ENCODE data around the gene PUS1. TPM values are rescaled to one million over a fixed set of nuclear protein-coding genes. Genes with fewer than 3 reads are reported as not detected.

Gene PUS1
- polyA plus RNA-seq, 1 donor from 2014 or later = 14.3 TPM

DNA sequence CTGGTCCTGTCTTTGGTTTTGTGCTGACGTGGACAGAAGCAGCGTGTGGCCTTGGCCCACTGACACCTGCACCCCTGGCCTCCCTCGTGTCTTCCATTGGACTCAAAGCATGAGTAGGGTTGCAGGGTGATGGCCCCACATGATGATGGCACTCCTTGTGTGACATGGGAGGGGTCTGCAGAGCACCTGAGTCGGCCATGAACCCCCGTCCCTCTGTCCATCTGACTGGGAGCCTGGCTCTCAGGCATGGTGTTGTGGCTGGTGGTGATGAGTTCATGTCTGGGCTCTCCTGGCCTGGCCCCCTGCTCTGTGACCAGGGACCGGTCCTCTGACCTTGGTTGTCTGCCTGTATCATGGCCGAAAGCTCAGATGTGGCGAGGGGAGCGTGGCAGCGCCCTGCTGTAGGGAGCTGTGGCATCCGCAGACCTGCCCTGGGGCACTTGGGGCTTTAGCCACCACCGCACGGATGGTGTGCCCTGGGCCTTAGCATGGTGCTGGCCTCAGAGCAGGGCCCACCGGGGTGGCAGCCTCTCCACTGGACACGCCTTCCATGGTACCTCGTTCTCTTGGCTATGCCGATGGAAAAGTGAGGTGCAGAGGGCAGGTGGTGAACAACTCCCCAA is 17.9 kb upstream of the PUS1 start (continued):
- TF ChIP-seq CTCF (IDR thresholded peaks at IDR 0.05; ENCODE audit: poor library complexity, severe bottlenecking) (no peak), POLR2AphosphoS5 (IDR thresholded peaks at IDR 0.05) (no peak), EP300 (conservative IDR thresholded peaks at IDR 0.05; ENCODE audit: poor library complexity, severe bottlenecking) (no peak)

GRCh38 chr12:131911851-131912477 is 17.1 kb upstream of the PUS1 start:
- Histone ChIP-seq H4K20me1 (ENCODE audit: insufficient read depth) (no peaks in the 10 kb centered on the region), H3K9me2 (ENCODE audit: insufficient read depth, low read length) (no peaks in the 10 kb centered on the region), H3K9me3 (ENCODE audit: low read length) (no peaks in the 10 kb centered on the region), H3K36me3 (ENCODE audit: insufficient read depth, low read length) (no peaks in the 10 kb centered on the region), H3K27ac (ENCODE audit: low read length) (no peak overlapping the region), H3F3A (ENCODE audit: insufficient read depth, low read length, poor library complexity, severe bottlenecking) (no peaks in the 10 kb centered on the region), H3K4me2 (ENCODE audit: low read length) (no peak overlapping the region), H3K4me3 (ENCODE audit: low read length) (no peak overlapping the region), H3K79me2 (replicated peaks; ENCODE audit: insufficient read depth, low read length) (no peaks in the 10 kb centered on the region), H2AFZ (ENCODE audit: low read depth, low read length) (no peak overlapping the region), H3K27me3 (ENCODE audit: insufficient read depth, low read depth, low read length) (no peaks in the 10 kb centered on the region), H3K9ac (ENCODE audit: low read length) (no peak overlapping the region)
- TF ChIP-seq REST (IDR thresholded peaks at IDR 0.05; ENCODE audit: borderline replicate concordance) = no peak
- TF ChIP-seq POLR2AphosphoS5 (IDR thresholded peaks at IDR 0.05) = no peak
- TF ChIP-seq EZH2 (IDR thresholded peaks at IDR 0.05; ENCODE audit: borderline replicate concordance, insufficient read depth, low read length, poor library complexity, severe bottlenecking) = no peak
- TF ChIP-seq TAF1 (IDR thresholded peaks at IDR 0.05; ENCODE audit: low read depth) = no peak
- no peak for TF ChIP-seq RAD21 (conservative IDR thresholded peaks at IDR 0.05)
- TF ChIP-seq CTCF (IDR thresholded peaks at IDR 0.05; ENCODE audit: poor library complexity, severe bottlenecking) = no peak
- no peak for TF ChIP-seq SMC3 (conservative IDR thresholded peaks at IDR 0.05; ENCODE audit: poor library complexity)
- TF ChIP-seq EP300 (conservative IDR thresholded peaks at IDR 0.05; ENCODE audit: poor library complexity, severe bottlenecking) = no peak
- no peak for TF ChIP-seq MXI1 (conservative IDR thresholded peaks at IDR 0.05; ENCODE audit: poor library complexity, severe bottlenecking)
